Activated CD8-positive, alpha-beta T cell treated with anti-CD3 and anti-CD28 coated beads for 36 hours (primary cell): Measurements from ENCODE around the gene KRTAP5-4. TPM values are rescaled to one million over a fixed set of nuclear protein-coding genes. Genes with fewer than 3 reads are reported as not detected.
"Not testable (repeated sequence)": the region's sequence is repeated elsewhere in the genome, so short reads cannot be mapped to it uniquely, and the experiment has no call there.

Experiments used
- ATAC-seq: fragments of 200-7000 bp; cut with Tn5 transposase; one replicate; pipeline ENCODE4 v1.10.0; 2021; ENCODE audit warnings: mild to moderate bottlenecking, moderate library complexity
- CTCF ChIA-PET: fragments of 350-600 bp; sonication (Branson Sonifier 250); formaldehyde crosslinking; loops from one replicate; lab custom pipeline; 2021; ENCODE audit warnings: antibody characterized with exemption; lab: Charles Lee
- POLR2A ChIA-PET: fragments of 350-600 bp; sonication (Branson Sonifier 250); formaldehyde crosslinking; loops from one replicate; lab custom pipeline; 2021; ENCODE audit warnings: antibody characterized with exemption; lab: Charles Lee
- DNase-seq: peaks from one replicate; pipeline ENCODE4 v3.0.0-alpha.2; 2020
- H3K27ac Mint-ChIP-seq: one replicate; pipeline ENCODE4 v1.8.0; 2021; ENCODE audit warnings: mild to moderate bottlenecking, mixed read lengths
- H3K27me3 Mint-ChIP-seq: one replicate; pipeline ENCODE4 v1.8.0; 2021; ENCODE audit warnings: mixed read lengths
- H3K36me3 Mint-ChIP-seq: one replicate; pipeline ENCODE4 v1.8.0; 2021; ENCODE audit warnings: low read depth, mixed read lengths
- H3K4me1 Mint-ChIP-seq: one replicate; pipeline ENCODE4 v1.8.0; 2021; ENCODE audit warnings: low read depth, mixed read lengths
- H3K4me3 Mint-ChIP-seq: one replicate; pipeline ENCODE4 v1.8.0; 2021; ENCODE audit warnings: mild to moderate bottlenecking, moderate library complexity, mixed read lengths
- H3K9me3 Mint-ChIP-seq: one replicate; pipeline ENCODE4 v1.8.0; 2021; ENCODE audit warnings: mixed read lengths
- intact Hi-C: fragments of 100-400 bp; cut with micrococcal nuclease; formaldehyde crosslinking; loops from one replicate; pipeline ENCODE4 v1.10.0; 2022
- total RNA-seq, 2 experiments: library from RNA; stranded (reverse); gene quantifications; one replicate each; pipeline ENCODE4 v1.2.3, GENCODE V29; 2021
- TF ChIP-seq, protein P1 (sequence below): fragments of 200-600 bp; IDR thresholded peaks from one replicate; pipeline ENCODE4 v1.8.0; 2022; ENCODE audit warnings: antibody characterized with exemption, mild to moderate bottlenecking

Gene KRTAP5-4
- total RNA-seq, 2 experiments from 2014 or later = not detected

DNA sequence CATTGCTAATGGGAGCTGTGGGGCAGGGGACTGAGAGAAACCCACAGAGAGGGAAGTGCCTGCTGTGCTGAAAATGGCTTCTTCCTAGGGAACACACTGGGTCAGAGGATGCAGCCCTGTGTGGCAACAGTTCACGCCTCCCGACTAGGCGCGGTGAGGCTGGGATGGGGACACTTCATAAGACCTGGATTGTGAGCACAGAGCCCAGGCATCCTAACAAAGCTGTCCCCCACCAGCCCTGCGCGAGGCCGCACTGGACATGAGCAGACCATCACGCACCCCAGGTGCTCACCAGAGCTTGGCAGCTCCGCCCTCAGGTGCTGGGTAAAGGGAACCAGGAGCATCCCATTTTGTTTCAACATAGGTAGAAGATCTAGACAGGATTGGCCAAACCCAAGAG lies 1.8 kb upstream of the KRTAP5-4 start:
- ATAC-seq = no peak
- TF ChIP-seq, protein P1, sequence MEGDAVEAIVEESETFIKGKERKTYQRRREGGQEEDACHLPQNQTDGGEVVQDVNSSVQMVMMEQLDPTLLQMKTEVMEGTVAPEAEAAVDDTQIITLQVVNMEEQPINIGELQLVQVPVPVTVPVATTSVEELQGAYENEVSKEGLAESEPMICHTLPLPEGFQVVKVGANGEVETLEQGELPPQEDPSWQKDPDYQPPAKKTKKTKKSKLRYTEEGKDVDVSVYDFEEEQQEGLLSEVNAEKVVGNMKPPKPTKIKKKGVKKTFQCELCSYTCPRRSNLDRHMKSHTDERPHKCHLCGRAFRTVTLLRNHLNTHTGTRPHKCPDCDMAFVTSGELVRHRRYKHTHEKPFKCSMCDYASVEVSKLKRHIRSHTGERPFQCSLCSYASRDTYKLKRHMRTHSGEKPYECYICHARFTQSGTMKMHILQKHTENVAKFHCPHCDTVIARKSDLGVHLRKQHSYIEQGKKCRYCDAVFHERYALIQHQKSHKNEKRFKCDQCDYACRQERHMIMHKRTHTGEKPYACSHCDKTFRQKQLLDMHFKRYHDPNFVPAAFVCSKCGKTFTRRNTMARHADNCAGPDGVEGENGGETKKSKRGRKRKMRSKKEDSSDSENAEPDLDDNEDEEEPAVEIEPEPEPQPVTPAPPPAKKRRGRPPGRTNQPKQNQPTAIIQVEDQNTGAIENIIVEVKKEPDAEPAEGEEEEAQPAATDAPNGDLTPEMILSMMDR = no peak
- H3K4me3 Mint-ChIP-seq = no peak overlapping the region
- H3K27me3 Mint-ChIP-seq = peaks cover 11% of the 10 kb centered on the region
- no peak for DNase-seq
- no peaks in the 10 kb centered on the region for H3K36me3 Mint-ChIP-seq
- ChIA-PET CTCF (interaction anchor here (0.6 to 1.4 kb wide), 3 partner anchors 14 to 343 kb away, joined by 3 to 4 read pairs (median 3); no protein-coding TSS in a partner anchor), POLR2A (interaction anchor here (0.7 kb wide), 1 partner anchor 10 kb away, joined by 3 read pairs; no protein-coding TSS in a partner anchor)
- intact Hi-C loops = no loop called here
- H3K27ac Mint-ChIP-seq = no peak overlapping the region
- peaks cover 6% of the 10 kb centered on the region for H3K4me1 Mint-ChIP-seq
- H3K9me3 Mint-ChIP-seq = no peaks in the 10 kb centered on the region

DNA sequence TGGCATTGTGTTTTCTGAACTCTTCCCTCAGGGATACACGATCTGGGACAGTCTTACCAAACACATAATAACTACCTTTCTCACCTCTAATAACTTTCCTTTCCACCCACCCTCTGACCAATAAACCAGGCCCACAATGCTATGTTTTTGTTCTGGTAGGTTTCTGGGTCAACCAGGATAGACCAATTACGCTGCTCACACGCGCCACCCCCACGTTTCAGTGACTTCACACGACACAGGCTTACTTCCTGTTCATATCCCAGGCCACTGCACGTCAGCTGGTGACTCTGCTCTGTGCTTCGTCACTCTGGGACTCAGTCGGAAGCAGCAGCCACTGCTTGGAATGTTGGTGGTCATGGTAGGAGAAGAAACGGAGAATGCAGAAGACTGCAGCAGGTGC lies 2.5 kb downstream of the KRTAP5-4 start:
- TF ChIP-seq, protein P1 = no peak
- H3K4me3 Mint-ChIP-seq = no peak overlapping the region
- H3K36me3 Mint-ChIP-seq = no peaks in the 10 kb centered on the region
- peaks cover 23% of the 10 kb centered on the region for H3K27me3 Mint-ChIP-seq
- DNase-seq (peak; percentile 55), ATAC-seq (peak; percentile 90)
- CTCF ChIA-PET = interaction anchor here (0.8 to 3.7 kb wide), 3 partner anchors 9 to 31 kb away, joined by 3 to 24 read pairs (median 3); no protein-coding TSS in a partner anchor
- H3K27ac Mint-ChIP-seq = peak overlapping the region; percentile 11
- intact Hi-C loops = no loop called here
- H3K9me3 Mint-ChIP-seq = no peaks in the 10 kb centered on the region
- peaks cover 6% of the 10 kb centered on the region for H3K4me1 Mint-ChIP-seq
- POLR2A ChIA-PET = no interaction called here

DNA sequence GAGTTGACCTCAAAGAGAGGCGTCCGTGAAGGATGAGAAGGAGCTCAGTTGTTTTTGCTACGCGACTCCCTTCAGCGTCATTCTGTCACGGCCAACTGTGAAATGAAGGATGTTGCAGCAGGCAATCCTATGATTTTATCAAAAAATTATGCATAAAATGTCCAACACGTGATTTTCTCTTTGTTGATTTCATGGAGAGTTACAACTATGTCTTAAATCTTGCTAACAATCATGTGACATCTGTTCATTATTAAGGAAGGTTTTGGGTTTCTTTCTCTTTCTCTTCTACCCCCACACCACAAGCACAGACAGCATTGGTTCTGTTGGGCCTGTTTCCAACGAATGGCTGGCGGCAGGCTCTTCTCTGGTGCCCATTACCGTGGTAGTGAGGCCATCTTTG lies 3.7 kb downstream of the KRTAP5-4 start:
- no peak overlapping the region for H3K4me3 Mint-ChIP-seq
- ATAC-seq (no peak), DNase-seq (no peak)
- H3K27ac Mint-ChIP-seq = no peak overlapping the region
- TF ChIP-seq, protein P1 = no peak
- H3K4me1 Mint-ChIP-seq = peaks cover 6% of the 10 kb centered on the region
- intact Hi-C loops = no loop called here
- H3K36me3 Mint-ChIP-seq = no peaks in the 10 kb centered on the region
- ChIA-PET POLR2A (no interaction called here), CTCF (interaction anchor here (0.7 to 3.7 kb wide), 7 partner anchors 10 to 72 kb away, joined by 3 to 24 read pairs (median 6); partner anchors contain the start of gene KRTAP5-5)
- no peaks in the 10 kb centered on the region for H3K9me3 Mint-ChIP-seq
- H3K27me3 Mint-ChIP-seq = peaks cover 23% of the 10 kb centered on the region

DNA sequence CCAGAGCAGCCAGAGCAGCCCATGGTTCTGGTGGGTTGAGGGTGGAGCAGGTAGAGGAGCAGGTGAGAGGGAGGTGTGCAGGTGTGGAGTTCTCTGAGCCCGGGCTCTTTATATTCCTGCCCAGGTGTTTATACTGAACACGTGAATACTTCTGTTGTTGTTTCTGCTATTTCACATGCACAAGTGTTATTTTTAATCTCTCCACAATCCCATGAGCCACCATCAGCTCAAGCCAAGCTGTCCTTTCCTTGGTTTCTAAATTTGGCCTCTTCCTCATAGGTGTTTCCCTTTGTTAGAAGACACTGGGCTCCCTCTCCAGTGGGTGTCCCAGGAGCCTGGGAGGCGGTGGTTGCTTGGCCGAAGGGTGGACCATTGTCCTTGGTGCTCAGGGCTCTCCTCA lies 13.6 kb downstream of the KRTAP5-4 start, which contains the start of gene KRTAP5-3:
Gene KRTAP5-3, minus strand, starts transcription at position 101 of the 400 bp plus-strand sequence. Its CDS starts 78 bp downstream, at position 23.
- CTCF ChIA-PET = no interaction called here

DNA sequence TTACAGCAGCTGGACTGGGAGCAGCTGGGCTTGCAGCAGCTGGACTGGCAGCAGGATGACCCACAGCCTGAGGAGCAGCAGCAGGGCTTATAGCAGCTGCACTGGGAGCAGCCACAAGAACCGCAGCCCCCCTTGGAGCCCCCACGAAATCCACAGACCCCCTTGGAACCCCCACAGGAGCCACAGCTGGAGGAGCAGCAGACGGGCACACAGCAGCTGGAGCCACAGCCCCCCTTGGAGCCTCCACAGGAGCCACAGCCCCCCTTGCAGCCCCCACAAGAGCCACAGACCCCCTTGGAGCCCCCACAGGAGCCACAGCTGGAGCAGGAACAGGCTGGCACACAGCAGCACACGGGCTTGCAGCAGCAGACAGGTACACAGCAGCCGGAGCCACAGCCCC lies 14.0 kb downstream of the KRTAP5-4 start:
- H3K27ac Mint-ChIP-seq, CTCF ChIA-PET, H3K4me1 Mint-ChIP-seq, H3K36me3 Mint-ChIP-seq, intact Hi-C loops, H3K9me3 Mint-ChIP-seq, DNase-seq, POLR2A ChIA-PET, ATAC-seq, H3K4me3 Mint-ChIP-seq: not testable (repeated sequence)
- H3K27me3 Mint-ChIP-seq = peaks cover 21% of the 10 kb centered on the region

More for the DNA sequence above, 13.6 kb downstream of the KRTAP5-4 start, which contains the start of gene KRTAP5-3:
- Mint-ChIP-seq H3K4me3 (no peak within 1 kb of the TSS), H3K36me3 (no peaks in the 10 kb centered on the region), H3K27ac (no peak within 1 kb of the TSS), H3K27me3 (peaks cover 18% of the 10 kb centered on the region), H3K9me3 (no peaks in the 10 kb centered on the region), H3K4me1 (peaks cover 2% of the 10 kb centered on the region)
- no peak for DNase-seq
- POLR2A ChIA-PET = no interaction called here
- ATAC-seq = no peak
- intact Hi-C loops = no loop called here
- TF ChIP-seq, protein P1 = no peak

DNA sequence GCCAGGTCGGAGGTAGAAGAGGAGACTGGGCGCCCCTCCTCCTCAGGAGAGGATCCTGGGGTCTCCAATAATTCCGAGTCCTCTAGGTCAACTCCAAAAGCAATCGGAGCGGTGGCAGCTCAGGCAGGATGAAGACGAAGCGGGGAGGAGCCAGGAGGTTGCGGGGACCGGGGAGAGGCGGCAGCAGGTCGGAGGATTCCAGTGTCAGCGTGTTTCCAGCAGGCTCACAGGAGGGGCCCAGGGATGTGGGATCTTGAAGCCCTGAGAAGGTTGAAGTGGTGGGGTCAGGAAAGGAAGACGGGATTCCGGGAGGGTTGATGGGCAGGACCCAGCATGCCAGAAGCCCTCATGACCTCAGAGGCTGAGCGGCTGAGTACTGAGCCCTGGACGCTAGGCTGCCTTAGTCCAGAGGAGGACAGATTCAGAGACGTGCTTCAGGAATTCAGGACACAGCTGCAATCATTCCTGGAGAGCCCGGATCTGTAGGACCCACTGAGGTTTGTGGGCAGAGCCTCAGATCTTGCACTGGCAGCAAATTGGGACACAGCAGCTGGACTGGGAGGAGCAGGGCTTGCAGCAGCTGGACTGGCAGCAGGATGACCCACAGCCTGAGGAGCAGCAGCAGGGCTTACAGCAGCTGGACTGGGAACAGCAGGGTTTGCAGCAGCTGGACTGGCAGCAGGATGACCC lies 14.6 kb downstream of the KRTAP5-4 start:
- H3K36me3 Mint-ChIP-seq, intact Hi-C loops, H3K4me1 Mint-ChIP-seq, ATAC-seq, H3K4me3 Mint-ChIP-seq, DNase-seq, POLR2A ChIA-PET, H3K27ac Mint-ChIP-seq, CTCF ChIA-PET, H3K9me3 Mint-ChIP-seq: not testable (repeated sequence)
- peaks cover 24% of the 10 kb centered on the region for H3K27me3 Mint-ChIP-seq

DNA sequence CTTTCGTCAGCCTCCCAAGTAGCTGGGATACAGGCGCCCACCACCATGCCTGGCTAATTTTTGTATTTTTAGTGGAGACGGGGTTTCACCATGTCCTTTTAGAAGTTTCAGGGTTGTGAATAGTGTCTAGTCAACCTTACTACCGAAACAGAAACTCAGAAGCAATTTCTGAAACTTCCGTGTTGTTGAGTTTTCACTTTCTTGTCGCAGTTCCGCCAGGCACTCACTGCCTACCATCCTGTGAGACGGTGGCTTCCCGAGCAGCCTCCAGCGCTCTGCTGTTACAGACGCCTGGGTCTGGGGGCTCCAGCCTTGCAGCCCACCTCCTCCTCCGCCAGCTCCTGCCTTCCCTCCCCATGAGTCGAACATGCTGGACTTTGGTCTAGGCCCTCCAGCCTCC lies 16.0 kb downstream of the KRTAP5-4 start:
- CTCF ChIA-PET = interaction anchor here (1.4 to 1.8 kb wide), 2 partner anchors 10 to 33 kb away, joined by 4 to 5 read pairs; no protein-coding TSS in a partner anchor
- H3K4me3 Mint-ChIP-seq, H3K36me3 Mint-ChIP-seq, H3K27ac Mint-ChIP-seq, intact Hi-C loops, H3K9me3 Mint-ChIP-seq, H3K4me1 Mint-ChIP-seq, POLR2A ChIA-PET: not testable (repeated sequence)
- peak; percentile 55 for ATAC-seq
- H3K27me3 Mint-ChIP-seq = peaks cover 28% of the 10 kb centered on the region
- peak; percentile 21 for DNase-seq
